ENCODE data around the gene RCAN2.

- TF ChIP-seq CTCF (IDR thresholded peaks at IDR 0.05) = no peak
- TF ChIP-seq POLR2A (IDR thresholded peaks at IDR 0.05) = no peak
These were observed 7.0 kb downstream of the RCAN2 start for GRCh38 chr6:46484081-46484820.

Data from adrenal gland (tissue), 5 donors.